Mesendoderm (in vitro differentiated cells): ENCODE measurements around the gene CXCL3.

Experiments
- DNase-seq: peaks from one replicate; pipeline ENCODE4 v3.0.0; 2013
- H2AK5ac ChIP-seq: 2 replicates; pipeline ENCODE4 v1.6.1; 2013; ENCODE audit warnings: low read length, inconsistent platforms
- H2BK120ac ChIP-seq: 2 replicates; pipeline ENCODE4 v1.6.1; 2013; ENCODE audit warnings: low read depth, mild to moderate bottlenecking, low read length, moderate library complexity, mixed read lengths
- H2BK15ac ChIP-seq: replicated peaks from 2 replicates; pipeline ENCODE4 v1.6.1; 2013; ENCODE audit warnings: low read depth, mild to moderate bottlenecking, moderate library complexity
- H2BK5ac ChIP-seq: 2 replicates; pipeline ENCODE4 v1.6.1; 2013; ENCODE audit warnings: low read length, inconsistent platforms
- H3K18ac ChIP-seq: 2 replicates; pipeline ENCODE4 v1.6.1; 2013; ENCODE audit warnings: mild to moderate bottlenecking, low read length, mixed read lengths
- H3K23ac ChIP-seq: one replicate; pipeline ENCODE4 v1.6.1; 2013; ENCODE audit warnings: low read length
- H3K27ac ChIP-seq: 2 replicates; pipeline ENCODE4 v1.5.1; 2013; ENCODE audit warnings: low read depth, mild to moderate bottlenecking, inconsistent platforms, low read length, moderate library complexity
- H3K27me3 ChIP-seq: 2 replicates; pipeline ENCODE4 v1.6.1; 2013; ENCODE audit warnings: low read length, control low read depth, mild to moderate bottlenecking, inconsistent platforms; ENCODE audit not compliant: insufficient read depth, poor library complexity
- H3K36me3 ChIP-seq: 2 replicates; pipeline ENCODE4 v1.6.1; 2013; ENCODE audit warnings: low read length, inconsistent platforms; ENCODE audit not compliant: control insufficient read depth, insufficient read depth
- H3K4ac ChIP-seq: one replicate; pipeline ENCODE4 v1.6.1; 2013; ENCODE audit warnings: low read depth, mild to moderate bottlenecking, low read length, moderate library complexity
- H3K4me1 ChIP-seq: 2 replicates; pipeline ENCODE4 v1.6.1; 2013; ENCODE audit warnings: low read depth, low read length, inconsistent platforms; ENCODE audit not compliant: control insufficient read depth
- H3K4me2 ChIP-seq: 2 replicates; pipeline ENCODE4 v1.6.1; 2013; ENCODE audit warnings: low read length
- H3K4me3 ChIP-seq: 2 replicates; pipeline ENCODE4 v1.5.1; 2013; ENCODE audit warnings: mild to moderate bottlenecking, low read length
- H3K56ac ChIP-seq: one replicate; pipeline ENCODE4 v1.6.1; 2013; ENCODE audit warnings: low read length
- H3K79me1 ChIP-seq: 2 replicates; pipeline ENCODE4 v1.6.1; 2013; ENCODE audit warnings: low read length, inconsistent platforms
- H3K79me2 ChIP-seq: 2 replicates; pipeline ENCODE4 v1.6.1; 2013; ENCODE audit warnings: mild to moderate bottlenecking, low read length; ENCODE audit not compliant: control insufficient read depth, insufficient read depth
- H3K9ac ChIP-seq: 2 replicates; pipeline ENCODE4 v1.6.1; 2013; ENCODE audit warnings: low read length, inconsistent platforms
- H4K5ac ChIP-seq: one replicate; pipeline ENCODE4 v1.6.1; 2013; ENCODE audit warnings: low read length
- H4K8ac ChIP-seq: one replicate; pipeline ENCODE4 v1.6.1; 2013; ENCODE audit warnings: low read depth, mild to moderate bottlenecking, control low read depth, low read length, moderate library complexity
- WGBS: extraction: QIAGEN DNeasy Blood & Tissue Kit; methylation state at CpG from one replicate; pipeline ENCODE4 v1.1.7; 2013; ENCODE audit warnings: low lambda C conversion rate, missing lambda C conversion rate; ENCODE audit not compliant: insufficient coverage; ENCODE audit errors: extremely low coverage; 5-methylcytosine and 5-hydroxymethylcytosine counted together

CXCL3 gene

DNA sequence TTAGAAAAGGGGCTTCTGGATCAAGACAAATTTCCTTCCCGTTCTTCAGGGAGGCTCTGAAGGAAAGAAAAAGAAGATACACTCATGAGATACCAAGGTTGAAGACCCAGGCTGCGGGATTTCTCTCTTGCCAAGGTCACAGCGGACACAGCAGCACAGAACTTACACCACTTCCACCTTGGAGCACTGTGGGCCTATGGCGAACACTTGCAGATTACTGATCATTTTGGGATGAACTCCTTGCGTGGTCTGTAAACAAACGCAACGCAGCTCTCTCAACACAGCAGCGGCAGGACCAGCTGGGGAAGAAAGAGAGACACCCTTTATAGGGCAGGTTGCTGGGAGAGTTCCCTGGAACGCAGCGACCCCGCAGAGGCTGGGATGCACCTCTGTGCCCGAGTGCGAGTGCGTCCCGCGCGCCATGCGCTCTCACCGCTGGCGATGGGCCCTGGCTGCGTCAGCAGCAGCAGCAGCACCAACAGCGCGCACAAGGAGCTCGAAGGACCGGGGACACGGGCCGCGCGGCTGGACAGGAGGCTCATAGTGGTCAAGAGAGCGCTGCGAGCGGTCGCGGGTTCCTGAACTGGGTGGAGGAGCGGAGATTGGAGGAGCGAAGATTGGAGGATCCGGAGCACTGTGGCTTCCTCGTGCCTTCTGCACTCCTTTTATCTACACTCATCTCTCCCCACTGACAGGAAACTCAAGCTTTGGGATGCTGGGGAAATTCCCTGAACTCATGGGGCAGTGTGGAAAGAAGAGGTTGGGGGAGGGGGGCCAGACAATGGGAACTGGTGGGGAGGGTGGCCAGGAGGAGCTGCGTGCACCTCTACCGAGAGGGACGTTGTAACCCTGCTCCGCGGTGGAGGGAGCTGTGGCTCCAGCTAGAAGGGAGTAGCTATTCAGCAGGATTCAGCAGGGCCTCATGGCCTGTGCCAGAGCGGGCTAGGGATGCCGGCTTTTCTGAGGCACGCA lies 40.2 kb downstream of the CXCL3 start, which contains the start of gene CXCL5:
Gene CXCL5 (minus strand): TSS at position 638 of the 972 bp plus-strand sequence. CDS start 96 bp downstream, at position 542.
- H2AK5ac ChIP-seq: no peak within 1 kb of the TSS
- no peaks in the 10 kb centered on the region for H3K79me1 ChIP-seq
- H3K27ac ChIP-seq: no peak within 1 kb of the TSS
- no peaks in the 10 kb centered on the region for H3K36me3 ChIP-seq
- H3K9ac ChIP-seq: peak within 1 kb of the TSS; percentile 76
- H3K18ac ChIP-seq: no peak within 1 kb of the TSS
- no peak within 1 kb of the TSS for H4K5ac ChIP-seq
- no peaks in the 10 kb centered on the region for H3K4me1 ChIP-seq
- H3K4me3 ChIP-seq: peak within 1 kb of the TSS; percentile 56
- WGBS: no CpG with 5 or more reads among the region's 46 CpGs
- DNase-seq: peak; percentile 90
- H3K79me2 ChIP-seq: no peaks in the 10 kb centered on the region
- no peaks in the 10 kb centered on the region for H3K27me3 ChIP-seq
- H4K8ac ChIP-seq: no peak within 1 kb of the TSS
- H2BK15ac ChIP-seq: no peak within 1 kb of the TSS
- peak within 1 kb of the TSS; percentile 81 for H3K23ac ChIP-seq
- H2BK120ac ChIP-seq: no peak within 1 kb of the TSS
- peak within 1 kb of the TSS; percentile 74 for H2BK5ac ChIP-seq
- no peak within 1 kb of the TSS for H3K4ac ChIP-seq
- peak within 1 kb of the TSS; percentile 95 for H3K56ac ChIP-seq
- H3K4me2 ChIP-seq: peak within 1 kb of the TSS; percentile 76

DNA sequence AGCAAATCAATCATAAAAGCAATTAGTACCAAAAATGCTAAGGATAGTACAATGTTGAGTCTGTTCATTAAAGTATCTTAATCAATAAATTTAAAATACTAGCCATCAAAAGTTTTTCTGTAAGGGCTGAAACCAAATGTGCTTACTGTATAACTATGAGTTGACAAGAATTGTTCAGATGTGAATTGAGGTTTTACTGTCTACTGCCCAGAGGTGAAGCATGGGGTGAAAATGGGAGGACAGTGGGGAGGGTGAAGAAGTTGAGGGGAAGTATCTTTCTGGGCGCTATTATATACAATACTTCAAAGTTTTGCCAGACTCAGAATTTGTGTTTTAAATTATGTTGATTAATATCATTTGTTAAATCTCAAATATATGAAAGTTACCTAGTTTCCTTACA lies 46.4 kb downstream of the CXCL3 start:
- H3K4ac ChIP-seq: no peak overlapping the region
- no peaks in the 10 kb centered on the region for H3K79me2 ChIP-seq
- H3K4me2 ChIP-seq: no peak overlapping the region
- no peak overlapping the region for H3K27ac ChIP-seq
- no peaks in the 10 kb centered on the region for H3K27me3 ChIP-seq
- no CpG with 5 or more reads among the region's 1 CpG for whole genome bisulfite sequencing
- no peak overlapping the region for H3K18ac ChIP-seq
- H2BK120ac ChIP-seq: no peak overlapping the region
- H4K5ac ChIP-seq: no peak overlapping the region
- H3K56ac ChIP-seq: no peak overlapping the region
- no peaks in the 10 kb centered on the region for H3K4me1 ChIP-seq
- H3K79me1 ChIP-seq: no peaks in the 10 kb centered on the region
- DNase-seq: no peak
- no peak overlapping the region for H2AK5ac ChIP-seq
- no peak overlapping the region for H2BK15ac ChIP-seq
- H4K8ac ChIP-seq: no peak overlapping the region
- H2BK5ac ChIP-seq: no peak overlapping the region
- H3K36me3 ChIP-seq: no peaks in the 10 kb centered on the region
- H3K23ac ChIP-seq: no peak overlapping the region
- no peak overlapping the region for H3K9ac ChIP-seq
- no peak overlapping the region for H3K4me3 ChIP-seq

DNA sequence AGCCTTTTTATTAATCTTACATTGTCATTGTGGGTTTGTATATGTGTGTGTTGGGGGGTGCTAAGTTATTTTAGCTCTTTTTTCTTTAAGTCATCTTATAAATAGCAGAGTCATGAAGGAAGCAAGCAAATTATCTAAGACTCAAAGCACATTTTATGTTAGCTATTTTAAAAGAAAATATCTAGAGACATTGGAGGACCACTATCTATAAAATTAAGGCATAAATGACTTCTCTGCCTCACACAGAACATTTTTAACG lies 46.8 kb downstream of the CXCL3 start:
- no peak overlapping the region for H4K8ac ChIP-seq
- H3K36me3 ChIP-seq: no peaks in the 10 kb centered on the region
- no peak overlapping the region for H3K23ac ChIP-seq
- no peaks in the 10 kb centered on the region for H3K4me1 ChIP-seq
- no peaks in the 10 kb centered on the region for H3K79me1 ChIP-seq
- DNase-seq: no peak
- H3K9ac ChIP-seq: no peak overlapping the region
- no peak overlapping the region for H2BK15ac ChIP-seq
- H2BK120ac ChIP-seq: no peak overlapping the region
- H3K18ac ChIP-seq: no peak overlapping the region
- no peak overlapping the region for H3K4ac ChIP-seq
- no peak overlapping the region for H3K56ac ChIP-seq
- H3K4me3 ChIP-seq: no peak overlapping the region
- no peak overlapping the region for H3K27ac ChIP-seq
- no peaks in the 10 kb centered on the region for H3K27me3 ChIP-seq
- H2AK5ac ChIP-seq: no peak overlapping the region
- H3K4me2 ChIP-seq: no peak overlapping the region
- H4K5ac ChIP-seq: no peak overlapping the region
- no peak overlapping the region for H2BK5ac ChIP-seq
- no CpG with 5 or more reads among the region's 1 CpG for WGBS
- H3K79me2 ChIP-seq: no peaks in the 10 kb centered on the region

DNA sequence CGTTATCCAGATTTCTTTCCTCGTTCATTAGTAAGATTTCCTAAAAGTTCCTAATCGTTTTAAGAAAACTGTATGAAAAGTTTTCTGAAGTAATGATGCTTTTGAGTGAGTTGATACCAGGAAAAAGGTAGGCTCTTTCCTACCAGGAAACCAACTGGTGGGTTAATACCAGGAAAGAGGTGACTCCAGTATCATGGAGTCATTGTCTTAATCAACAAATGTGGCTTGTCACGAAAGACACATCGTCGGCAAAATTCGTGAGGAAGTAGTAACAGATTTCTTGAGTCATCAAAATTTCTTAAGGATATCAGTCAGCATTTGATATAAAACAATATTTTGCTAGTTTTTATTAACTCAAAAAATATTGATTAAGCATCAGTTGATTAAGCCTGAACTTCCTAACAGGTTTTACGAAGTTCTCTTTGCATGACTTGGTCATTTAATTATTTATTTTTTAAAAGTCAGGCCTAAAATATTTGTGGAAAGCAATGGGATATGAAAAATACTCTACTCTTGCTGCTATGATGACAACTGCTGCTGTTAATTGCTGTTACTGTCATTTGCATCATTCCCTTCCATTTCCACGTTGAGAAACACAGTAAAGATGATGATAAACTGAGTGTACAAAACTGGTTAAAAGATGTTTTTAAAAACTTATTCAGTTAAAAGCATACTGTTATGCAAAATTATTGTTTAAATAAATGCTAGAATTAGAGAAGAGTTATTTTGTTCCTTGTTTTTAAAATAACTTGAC lies 47.3 kb downstream of the CXCL3 start:
- no peak overlapping the region for H3K4me2 ChIP-seq
- H3K4ac ChIP-seq: no peak overlapping the region
- H3K36me3 ChIP-seq: no peaks in the 10 kb centered on the region
- no peak overlapping the region for H2AK5ac ChIP-seq
- DNase-seq: no peak
- H3K79me1 ChIP-seq: no peaks in the 10 kb centered on the region
- H4K5ac ChIP-seq: no peak overlapping the region
- no peak overlapping the region for H3K9ac ChIP-seq
- no peaks in the 10 kb centered on the region for H3K4me1 ChIP-seq
- H2BK120ac ChIP-seq: no peak overlapping the region
- H2BK15ac ChIP-seq: no peak overlapping the region
- H3K56ac ChIP-seq: no peak overlapping the region
- H3K18ac ChIP-seq: no peak overlapping the region
- no peaks in the 10 kb centered on the region for H3K27me3 ChIP-seq
- no peaks in the 10 kb centered on the region for H3K79me2 ChIP-seq
- no CpG with 5 or more reads among the region's 9 CpGs for WGBS
- no peak overlapping the region for H3K4me3 ChIP-seq
- H3K23ac ChIP-seq: no peak overlapping the region
- H2BK5ac ChIP-seq: no peak overlapping the region
- H3K27ac ChIP-seq: no peak overlapping the region
- H4K8ac ChIP-seq: no peak overlapping the region

DNA sequence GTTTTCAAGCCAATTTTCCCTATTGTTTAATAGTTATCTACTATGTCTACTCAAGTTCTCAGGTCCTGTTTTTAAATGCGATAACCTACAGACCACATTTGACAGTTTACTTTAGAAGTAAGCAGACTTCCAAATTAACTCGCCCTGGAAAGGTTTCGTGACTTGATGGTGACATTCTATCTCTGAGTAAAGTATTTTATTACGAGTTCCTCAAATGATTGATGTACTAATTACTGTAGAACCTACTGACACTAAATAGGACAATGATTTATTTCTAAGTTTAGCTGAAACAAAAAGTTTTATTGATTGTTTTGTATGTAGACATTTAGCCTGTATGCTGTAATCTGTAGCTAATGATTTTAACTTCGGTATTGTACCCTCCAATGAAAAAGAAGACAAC lies 48.6 kb downstream of the CXCL3 start:
- H2AK5ac ChIP-seq: no peak overlapping the region
- no peak overlapping the region for H3K23ac ChIP-seq
- H3K79me1 ChIP-seq: no peaks in the 10 kb centered on the region
- no CpG with 5 or more reads among the region's 5 CpGs for WGBS
- no peak overlapping the region for H4K5ac ChIP-seq
- H3K36me3 ChIP-seq: no peaks in the 10 kb centered on the region
- H3K27me3 ChIP-seq: no peaks in the 10 kb centered on the region
- H3K4me3 ChIP-seq: no peak overlapping the region
- no peak overlapping the region for H2BK15ac ChIP-seq
- H3K4me1 ChIP-seq: no peaks in the 10 kb centered on the region
- no peaks in the 10 kb centered on the region for H3K79me2 ChIP-seq
- H3K4ac ChIP-seq: no peak overlapping the region
- H4K8ac ChIP-seq: no peak overlapping the region
- DNase-seq: no peak
- H3K18ac ChIP-seq: no peak overlapping the region
- H2BK120ac ChIP-seq: no peak overlapping the region
- H2BK5ac ChIP-seq: no peak overlapping the region
- no peak overlapping the region for H3K56ac ChIP-seq
- H3K4me2 ChIP-seq: no peak overlapping the region
- H3K27ac ChIP-seq: no peak overlapping the region
- no peak overlapping the region for H3K9ac ChIP-seq
